Measurements from ENCODE around the gene LRMDA. TPM values are rescaled to one million over a fixed set of nuclear protein-coding genes. Genes with fewer than 3 reads are reported as not detected.

LRMDA gene
- total and polyA plus RNA-seq, 10 of the 15 experiments (the other 5 are each of a cell fraction or from before 2014, with no cell fraction given): 0.07 to 0.54 (median 0.29) TPM; not detected in 4

DNA sequence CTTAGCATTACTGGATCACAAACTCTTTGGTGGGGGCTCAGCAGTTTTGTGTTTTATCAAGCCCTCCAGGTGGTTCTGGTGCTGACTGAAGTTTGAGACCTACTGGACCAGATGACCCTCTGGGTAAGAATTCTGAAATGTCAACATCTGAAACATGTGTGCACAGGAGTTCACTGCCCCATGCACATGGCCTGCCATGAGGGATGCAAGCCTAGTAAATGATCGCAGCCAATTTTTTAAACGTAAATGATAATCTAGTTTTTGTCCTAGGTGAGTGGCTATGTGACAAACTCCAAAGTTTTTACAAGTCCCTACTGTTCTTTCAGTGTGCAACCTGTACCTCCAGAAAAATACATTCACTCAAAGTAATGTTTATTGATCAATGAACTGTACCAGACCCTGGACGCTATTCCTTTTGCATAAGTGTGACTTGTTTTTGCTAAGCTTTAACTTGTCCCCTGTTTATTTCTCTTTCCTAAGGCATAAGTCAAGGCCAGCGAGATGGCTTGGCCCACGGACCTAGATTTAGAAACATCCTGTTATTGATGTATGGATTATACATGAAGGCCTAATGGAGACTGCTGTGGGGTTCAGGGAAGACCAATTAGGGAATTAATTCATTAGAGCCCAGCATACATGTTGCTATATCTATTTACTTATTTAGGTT, 531.1 kb downstream of the LRMDA start:
- intact Hi-C loops (cut with micrococcal nuclease; ENCODE audit: unreplicated experiment) (loop anchor here (10.0 kb wide), 1 partner anchor 62 kb away; no protein-coding TSS in a partner anchor), in situ Hi-C loops (cut with MboI) (no loop called here)
- no peaks in the 10 kb centered on the region for H3K36me3 ChIP-seq (ENCODE audit: control insufficient read depth in 2 of 2, insufficient read depth in 2 of 2, low read length in 1 of 2)
- DNase-seq (ENCODE audit: low read depth, low spot score): no peak
- H4K20me1 ChIP-seq (ENCODE audit: control insufficient read depth, insufficient read depth): no peaks in the 10 kb centered on the region
- POLR2A ChIA-PET: no interaction called here
- RAD21 ChIA-PET (ENCODE audit: unreplicated experiment): no interaction called here
- BruUV-seq (replicated peaks): no TSS peak
- no peaks in the 10 kb centered on the region for H3K79me2 ChIP-seq (ENCODE audit: control insufficient read depth, insufficient read depth, low read length)
- H3K27me3 ChIP-seq (replicated peaks in 1 of 2; ENCODE audit: control insufficient read depth in 2 of 2, insufficient read depth in 2 of 2, low read length in 1 of 2): no peaks in the 10 kb centered on the region; a peak in 1 of 4 replicates
- no peak for ATAC-seq
- no peak overlapping the region for H2AFZ ChIP-seq (ENCODE audit: control insufficient read depth, low read depth, low read length)
- no peak for TF ChIP-seq SRF (IDR thresholded peaks at IDR 0.05; ENCODE audit: low read depth in 2 of 2, low read length in 2 of 2)
- H3K4me2 ChIP-seq (ENCODE audit: control insufficient read depth, insufficient read depth): no peak overlapping the region
- no peak overlapping the region for H3K4me3 ChIP-seq
- no peak overlapping the region for H3K9ac ChIP-seq (ENCODE audit: control insufficient read depth, insufficient read depth, low read length)
- H3K9me3 ChIP-seq (replicated peaks; ENCODE audit: control insufficient read depth, insufficient read depth, low read length): no peaks in the 10 kb centered on the region
- no peak overlapping the region for H3K27ac ChIP-seq (ENCODE audit: control insufficient read depth, insufficient read depth)
- WGBS (ENCODE audit: insufficient coverage, insufficient replicate concordance, low lambda C conversion rate, missing lambda C conversion rate): 33% methylated on average over 5 of the region's 5 CpGs
- FAIRE-seq: no peak
- no peaks in the 10 kb centered on the region for H3K4me1 ChIP-seq (ENCODE audit: control insufficient read depth, insufficient read depth, low read length)
- SMC1A ChIA-PET (ENCODE audit: uncharacterized antibody, unreplicated experiment): no interaction called here
- CTCF ChIA-PET: no interaction called here

- ChIA-PET CTCF (no interaction called here), SMC1A (ENCODE audit: uncharacterized antibody, unreplicated experiment) (interaction anchor here (0.9 kb wide), 1 partner anchor 75 kb away, joined by 3 read pairs; no protein-coding TSS in a partner anchor), POLR2A (no interaction called here), RAD21 (ENCODE audit: unreplicated experiment) (no interaction called here)
- in situ Hi-C loops (cut with MboI) (no loop called here), intact Hi-C loops (cut with micrococcal nuclease; ENCODE audit: unreplicated experiment) (loop anchor here (10.0 kb wide), 1 partner anchor 57 kb away; no protein-coding TSS in a partner anchor)
- H3K4me3 ChIP-seq: no peak overlapping the region
- no TSS peak for BruUV-seq (replicated peaks)
- no peaks in the 10 kb centered on the region for H3K9me3 ChIP-seq (replicated peaks; ENCODE audit: control insufficient read depth, insufficient read depth, low read length)
- H3K36me3 ChIP-seq (ENCODE audit: control insufficient read depth in 2 of 2, insufficient read depth in 2 of 2, low read length in 1 of 2): no peaks in the 10 kb centered on the region
- DNase-seq (ENCODE audit: low read depth, low spot score): no peak
- H3K4me1 ChIP-seq (ENCODE audit: control insufficient read depth, insufficient read depth, low read length): no peaks in the 10 kb centered on the region
- H4K20me1 ChIP-seq (ENCODE audit: control insufficient read depth, insufficient read depth): no peaks in the 10 kb centered on the region
- H3K27ac ChIP-seq (ENCODE audit: control insufficient read depth, insufficient read depth): no peak overlapping the region
- FAIRE-seq: no peak
- H3K27me3 ChIP-seq (replicated peaks in 1 of 2; ENCODE audit: control insufficient read depth in 2 of 2, insufficient read depth in 2 of 2, low read length in 1 of 2): no peaks in the 10 kb centered on the region
- ATAC-seq: no peak
- 0% methylated on average over 5 of the region's 7 CpGs for WGBS (ENCODE audit: insufficient coverage, insufficient replicate concordance, low lambda C conversion rate, missing lambda C conversion rate)
- H3K9ac ChIP-seq (ENCODE audit: control insufficient read depth, insufficient read depth, low read length): no peak overlapping the region
- no peak overlapping the region for H3K4me2 ChIP-seq (ENCODE audit: control insufficient read depth, insufficient read depth)
- H2AFZ ChIP-seq (ENCODE audit: control insufficient read depth, low read depth, low read length): no peak overlapping the region
- H3K79me2 ChIP-seq (ENCODE audit: control insufficient read depth, insufficient read depth, low read length): no peaks in the 10 kb centered on the region
- TF ChIP-seq RELB (IDR thresholded peaks at IDR 0.05; ENCODE audit: low read depth) (no peak), BRCA1 (IDR thresholded peaks at IDR 0.05; ENCODE audit: low read depth, low read length) (no peak), NR2C1 (IDR thresholded peaks at IDR 0.05) (no peak), ASH2L (IDR thresholded peaks at IDR 0.05; ENCODE audit: borderline replicate concordance, low read depth) (no peak), CHD4 (IDR thresholded peaks at IDR 0.05) (no peak), NFYB (IDR thresholded peaks at IDR 0.05; ENCODE audit: insufficient read depth, low read depth, low read length) (no peak), SMC3 (IDR thresholded peaks at IDR 0.05; ENCODE audit: borderline replicate concordance, low read length) (no peak), ATF2 (IDR thresholded peaks at IDR 0.05; ENCODE audit: low read length) (no peak), BCL11A (IDR thresholded peaks at IDR 0.05; ENCODE audit: low read depth, low read length) (no peak)
Measured at GRCh38 chr10:75967491-75967890, 536.1 kb downstream of the LRMDA start.

Data from GM12878 (cell line).